Cardiac muscle cell (in vitro differentiated cells and primary cell): ENCODE data around the gene FCGR2B. TPM values are rescaled to one million over a fixed set of nuclear protein-coding genes. Genes with fewer than 3 reads are reported as not detected.
A peak's percentile ranks its signal among the peaks of the same experiment; 100 is the strongest.

Experiments
- DNase-seq, 2 donors: peaks; one replicate each; pipeline versions ENCODE4 v3.0.0 to v3.0.0-alpha.2; 2010 to 2017; ENCODE audit warnings: low read depth in 1 of 2, low spot score in 1 of 2
- H3K27ac ChIP-seq: fragments of 200-600 bp; sonication (generic); 2 replicates; pipeline ENCODE4 v1.5.1; 2016
- H3K27me3 ChIP-seq: fragments of 200-600 bp; sonication (generic); 2 replicates; pipeline ENCODE4 v1.6.0; 2016; ENCODE audit warnings: control low read depth
- H3K36me3 ChIP-seq: fragments of 200-600 bp; sonication (generic); 2 replicates; pipeline ENCODE4 v1.5.1; 2016; ENCODE audit warnings: control low read depth
- H3K4me1 ChIP-seq: fragments of 200-600 bp; sonication (generic); 2 replicates; pipeline ENCODE4 v1.8.1; 2017; ENCODE audit warnings: low read depth, mild to moderate bottlenecking, mixed run types
- H3K4me3 ChIP-seq: fragments of 200-600 bp; sonication (generic); 2 replicates; pipeline ENCODE4 v1.5.1; 2016; ENCODE audit warnings: mild to moderate bottlenecking
- H3K9me3 ChIP-seq: fragments of 200-600 bp; sonication (generic); 2 replicates; pipeline ENCODE4 v1.5.1; 2017; ENCODE audit warnings: low read depth, mild to moderate bottlenecking, control low read depth
- CTCF ChIP-seq: IDR thresholded peaks from 2 replicates; pipeline ENCODE4 v1.5.1; 2012; ENCODE audit warnings: low read depth, mild to moderate bottlenecking, low read length
- polyA plus RNA-seq: library from polyadenylated mRNA; unstranded; fragments of >200 nt; fragmentation: Nextera tagmentation; extraction: Ambion mirVana; gene quantifications from 2 replicates; pipeline ENCODE4 v1.2.1, GENCODE V29; 2016
- total RNA-seq: library from RNA; depleted of rRNA; stranded (reverse); fragments of >200 nt; gene quantifications from 2 replicates; pipeline ENCODE4 v1.2.3, GENCODE V29; 2016

The FCGR2B gene
- total and polyA plus RNA-seq, 2 experiments from 2014 or later = not detected

DNA sequence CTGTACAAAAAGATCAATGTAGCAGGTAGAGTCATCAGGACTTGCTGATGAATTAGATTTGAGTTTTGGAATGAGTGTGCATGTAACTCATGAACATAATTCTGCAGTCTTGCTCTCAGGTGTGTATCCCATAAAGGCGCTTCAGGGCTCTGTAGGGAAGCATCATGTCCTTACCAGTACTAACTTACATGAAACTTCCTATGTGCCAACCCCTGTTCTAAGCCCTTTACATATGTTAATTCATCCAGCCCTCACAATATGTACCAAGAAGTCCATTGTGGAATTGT, 56.3 kb downstream of the FCGR2B start:
- DNase-seq = no peak
- H3K9me3 ChIP-seq = no peaks in the 10 kb centered on the region

GRCh38 chr1:161720422-161720821, 57.5 kb downstream of the FCGR2B start:
- no peak for TF ChIP-seq CTCF
- Histone ChIP-seq H3K4me3 (no peak overlapping the region), H3K27ac (no peak overlapping the region), H3K4me1 (no peaks in the 10 kb centered on the region), H3K27me3 (peaks cover 72% of the 10 kb centered on the region), H3K36me3 (no peaks in the 10 kb centered on the region), H3K9me3 (no peaks in the 10 kb centered on the region)
- no peak for DNase-seq

More for the DNA sequence above, 56.3 kb downstream of the FCGR2B start:
- Histone ChIP-seq H3K36me3 (no peaks in the 10 kb centered on the region), H3K27ac (no peak overlapping the region), H3K27me3 (peaks cover 62% of the 10 kb centered on the region), H3K4me3 (no peak overlapping the region), H3K4me1 (no peaks in the 10 kb centered on the region)
- TF ChIP-seq CTCF = no peak

GRCh38 chr1:161720956-161721737, 58.2 kb downstream of the FCGR2B start, which contains the start of gene FCRLB:
FCRLB (plus strand) TSS chr1:161721544; CDS start chr1:161722673, 1,129 bp downstream.
- no peak for DNase-seq
- TF ChIP-seq CTCF = no peak
- peaks cover 67% of the 10 kb centered on the region for H3K27me3 ChIP-seq
- no peak within 1 kb of the TSS for H3K27ac ChIP-seq
- H3K4me3 ChIP-seq = no peak within 1 kb of the TSS
- no peaks in the 10 kb centered on the region for H3K9me3 ChIP-seq
- no peaks in the 10 kb centered on the region for H3K36me3 ChIP-seq
- H3K4me1 ChIP-seq = no peaks in the 10 kb centered on the region

GRCh38 chr1:161721738-161722343, 58.9 kb downstream of the FCGR2B start:
- Histone ChIP-seq H3K4me1 (no peaks in the 10 kb centered on the region), H3K9me3 (no peaks in the 10 kb centered on the region), H3K27me3 (peaks cover 60% of the 10 kb centered on the region), H3K36me3 (no peaks in the 10 kb centered on the region), H3K4me3 (no peak overlapping the region), H3K27ac (no peak overlapping the region)
- no peak for TF ChIP-seq CTCF
- DNase-seq = peak in 1 of 2 donors; percentile 79

- Histone ChIP-seq H3K4me1 (no peaks in the 10 kb centered on the region), H3K9me3 (no peaks in the 10 kb centered on the region), H3K36me3 (no peaks in the 10 kb centered on the region), H3K27me3 (peaks cover 54% of the 10 kb centered on the region), H3K27ac (no peak overlapping the region), H3K4me3 (no peak overlapping the region)
- TF ChIP-seq CTCF = no peak
- DNase-seq = no peak
Observed at GRCh38 chr1:161722406-161722805, 59.5 kb downstream of the FCGR2B start.
